C4-2B (cell line): ENCODE results near the gene MC5R.

Source experiments
- H3K27ac ChIP-seq: fragments of 450-650 bp; 2 replicates; pipeline ENCODE4 v1.5.1; 2017
- CTCF ChIP-seq: fragments of 450-650 bp; conservative IDR thresholded peaks from 2 replicates; pipeline ENCODE4 v1.5.1; 2017; ENCODE audit warnings: mild to moderate bottlenecking
- ZFX ChIP-seq: fragments of 450-650 bp; IDR thresholded peaks from 2 replicates; pipeline ENCODE4 v1.6.1; 2017

Gene MC5R

DNA sequence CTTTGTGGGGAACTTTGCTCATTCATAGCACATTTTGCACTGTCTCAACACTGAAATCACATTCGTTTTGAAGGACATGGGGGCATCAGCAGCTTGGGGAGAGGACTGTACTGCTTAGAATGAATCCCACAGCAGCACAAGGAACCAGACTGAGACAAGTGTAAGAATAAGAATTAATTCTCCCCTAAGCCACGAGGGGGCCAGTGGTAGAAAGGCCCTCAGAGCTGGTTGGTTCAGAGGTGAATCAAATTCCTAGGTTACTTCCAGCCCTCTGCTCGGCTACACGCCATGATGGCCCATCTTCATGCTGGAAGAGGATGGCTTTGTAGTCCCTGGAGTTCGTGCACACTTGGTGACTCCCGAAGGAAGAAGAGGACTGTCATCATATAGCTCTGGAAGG is 12.0 kb upstream of the MC5R start:
- TF ChIP-seq ZFX: no peak
- peak; percentile 33 for TF ChIP-seq CTCF

GRCh38 chr18:13813271-13813849 is 10.6 kb upstream of the MC5R start:
- peak; percentile 93 for TF ChIP-seq CTCF
- TF ChIP-seq ZFX: no peak
- no peak overlapping the region for H3K27ac ChIP-seq

More for the DNA sequence above, 12.0 kb upstream of the MC5R start:
- H3K27ac ChIP-seq: no peak overlapping the region

- peak overlapping the region; percentile 20; the same call in 1 of the 2 replicates for H3K27ac ChIP-seq
- no peak for TF ChIP-seq CTCF
- no peak for TF ChIP-seq ZFX
These were observed 2.3 kb downstream of the MC5R start for GRCh38 chr18:13826209-13826608.

GRCh38 chr18:13831864-13832508 is 8.0 kb downstream of the MC5R start:
- no peak overlapping the region for H3K27ac ChIP-seq
- TF ChIP-seq CTCF (peak; percentile 66), ZFX (no peak)

DNA sequence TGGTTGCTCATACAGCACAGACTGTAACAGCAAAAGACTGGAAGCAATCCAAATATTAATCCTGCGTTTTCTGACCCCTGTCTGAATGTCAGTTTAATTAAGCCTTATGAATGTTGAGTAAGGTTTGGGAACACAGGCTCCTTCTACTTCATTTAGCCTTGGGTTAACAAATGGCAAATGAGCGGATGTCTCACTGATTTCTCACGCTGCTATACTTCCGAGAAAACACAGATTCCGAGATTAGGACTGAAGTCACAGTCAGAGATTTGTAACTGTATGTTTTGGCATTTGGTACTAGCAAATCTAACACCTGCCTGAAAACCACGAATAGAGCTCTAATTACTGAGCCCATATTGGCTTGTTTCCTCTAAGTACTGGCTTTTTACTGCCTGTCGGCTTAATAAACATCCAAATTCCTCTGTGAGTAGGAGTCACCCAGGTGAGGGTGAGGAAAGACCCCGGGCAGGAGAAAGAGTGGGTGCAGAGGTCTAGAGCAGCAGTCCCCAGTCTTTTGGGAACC is 10.6 kb downstream of the MC5R start:
- TF ChIP-seq ZFX (no peak), CTCF (no peak)

DNA sequence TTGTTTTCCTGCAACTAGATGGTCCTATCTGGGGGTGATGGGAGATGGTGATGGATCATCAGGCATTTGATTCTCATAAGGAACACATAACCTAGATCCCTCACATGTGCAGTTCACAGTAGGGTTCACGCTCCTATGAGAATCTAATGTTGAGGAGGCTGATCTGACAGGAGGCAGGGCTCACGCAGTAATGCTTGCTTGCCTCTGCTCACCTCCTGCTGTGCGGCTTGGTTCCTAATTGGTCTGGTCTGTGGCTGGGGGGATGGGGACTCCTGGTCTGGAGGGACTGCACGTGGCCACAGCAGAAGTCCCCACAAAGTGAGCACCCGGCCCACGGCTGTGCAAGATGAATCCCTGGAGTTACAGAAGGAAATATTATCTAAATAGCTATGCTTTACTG is 11.3 kb downstream of the MC5R start:
- no peak for TF ChIP-seq CTCF
- no peak for TF ChIP-seq ZFX
- H3K27ac ChIP-seq: no peak overlapping the region

More for the DNA sequence above, 10.6 kb downstream of the MC5R start:
- H3K27ac ChIP-seq: no peak overlapping the region

DNA sequence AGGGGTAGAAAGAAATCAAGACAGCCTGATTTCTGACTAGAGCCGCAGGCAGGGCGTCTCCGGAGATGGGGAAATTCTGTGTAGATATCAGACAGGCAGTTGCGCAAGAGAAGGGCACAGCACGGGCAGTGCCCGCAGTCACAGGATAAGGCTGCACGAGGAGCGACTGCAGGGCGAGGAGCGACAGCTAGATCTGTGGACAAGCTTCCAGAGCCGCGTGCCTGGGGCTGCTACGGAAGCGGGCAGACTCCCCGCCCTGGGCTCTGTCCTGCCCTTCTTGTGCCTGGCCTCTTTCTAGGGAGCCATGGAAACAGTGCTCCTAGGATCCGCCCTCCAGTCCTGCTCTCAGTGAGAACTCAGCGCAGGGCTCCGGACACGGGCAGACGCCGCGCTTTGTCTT is 12.6 kb downstream of the MC5R start:
- H3K27ac ChIP-seq: no peak overlapping the region
- TF ChIP-seq ZFX: no peak
- TF ChIP-seq CTCF: no peak
